Measurements from ENCODE around the gene ADAMTS2.

ADAMTS2 gene

GRCh38 chr5:179166886-179167841 is 178.1 kb downstream of the ADAMTS2 start:
- no peak for DNase-seq

GRCh38 chr5:179166171-179166885 is 178.9 kb downstream of the ADAMTS2 start:
- DNase-seq: no peak

GRCh38 chr5:179165421-179166170 is 179.7 kb downstream of the ADAMTS2 start:
- no peak for DNase-seq

GRCh38 chr5:179164331-179165311 is 180.6 kb downstream of the ADAMTS2 start:
- DNase-seq: no peak

GRCh38 chr5:179163236-179164155 is 181.8 kb downstream of the ADAMTS2 start:
- no peak for DNase-seq

GRCh38 chr5:179162351-179163235 is 182.7 kb downstream of the ADAMTS2 start:
- no peak for DNase-seq

- no peak for DNase-seq
Observed at GRCh38 chr5:179161901-179162300, 183.4 kb downstream of the ADAMTS2 start.

- DNase-seq: no peak
Observed at GRCh38 chr5:179160584-179160983, 184.7 kb downstream of the ADAMTS2 start.

- no peak for DNase-seq
Observed at GRCh38 chr5:179158556-179158955, 186.7 kb downstream of the ADAMTS2 start.

GRCh38 chr5:179154991-179155955 is 190.0 kb downstream of the ADAMTS2 start:
- no peak for DNase-seq

- DNase-seq: no peak
Observed at GRCh38 chr5:179154346-179154990, 190.8 kb downstream of the ADAMTS2 start.

- DNase-seq: no peak
Observed at GRCh38 chr5:179153921-179154345, 191.3 kb downstream of the ADAMTS2 start.

GRCh38 chr5:179153341-179153901 is 191.8 kb downstream of the ADAMTS2 start:
- DNase-seq: no peak

- no peak for DNase-seq
Observed at GRCh38 chr5:179152941-179153340, 192.3 kb downstream of the ADAMTS2 start.

GRCh38 chr5:179152144-179152895 is 192.9 kb downstream of the ADAMTS2 start:
- no peak for DNase-seq

- no peak for DNase-seq
Observed at GRCh38 chr5:179151286-179152118, 193.8 kb downstream of the ADAMTS2 start.

All from NCI-H526 treated with DMSO at 0.1 percent for 48 hours (cell line).